ENCODE measurements around the gene PPP6R2.
A peak's percentile ranks its signal among the peaks of the same experiment; 100 is the strongest.
"Not testable (repeated sequence)": the region's sequence is repeated elsewhere in the genome, so short reads cannot be mapped to it uniquely, and the experiment has no call there.

PPP6R2 gene

DNA sequence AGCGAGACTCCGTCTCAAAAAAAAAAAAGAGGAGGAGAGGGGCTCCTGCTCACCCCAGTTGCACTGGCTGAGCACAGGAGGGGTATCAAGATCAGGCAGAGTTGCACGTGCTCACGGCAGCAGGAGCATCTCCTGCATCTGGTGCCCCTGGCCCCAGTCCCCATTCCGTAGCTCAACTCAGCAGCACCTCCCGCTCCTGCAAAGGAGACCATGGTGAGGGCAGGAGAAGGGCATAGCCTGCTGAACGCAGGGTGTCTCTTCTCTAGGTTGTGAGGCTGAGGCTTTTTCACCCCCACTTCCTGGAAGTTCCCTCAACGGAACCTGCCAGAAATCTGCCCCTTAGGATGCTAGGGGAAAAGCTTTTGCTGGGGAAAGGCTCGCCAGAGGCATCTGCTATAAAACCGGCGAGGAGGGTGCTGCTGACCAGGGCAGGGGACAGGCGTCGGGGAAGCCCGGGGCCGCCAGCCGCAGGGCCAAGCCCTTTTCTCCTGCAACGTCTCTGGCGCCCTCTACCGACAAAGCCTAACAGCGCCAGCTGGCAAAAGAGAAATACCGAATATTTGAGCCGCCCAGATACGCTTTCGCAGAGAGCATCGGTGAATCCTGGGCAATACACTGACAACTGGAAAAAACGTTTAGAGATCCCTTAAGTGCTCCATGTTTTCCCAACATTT, 1.0 kb upstream of the PPP6R2 start:
- DNase-seq (ENCODE audit: low spot score), result peak; percentile 71

DNA sequence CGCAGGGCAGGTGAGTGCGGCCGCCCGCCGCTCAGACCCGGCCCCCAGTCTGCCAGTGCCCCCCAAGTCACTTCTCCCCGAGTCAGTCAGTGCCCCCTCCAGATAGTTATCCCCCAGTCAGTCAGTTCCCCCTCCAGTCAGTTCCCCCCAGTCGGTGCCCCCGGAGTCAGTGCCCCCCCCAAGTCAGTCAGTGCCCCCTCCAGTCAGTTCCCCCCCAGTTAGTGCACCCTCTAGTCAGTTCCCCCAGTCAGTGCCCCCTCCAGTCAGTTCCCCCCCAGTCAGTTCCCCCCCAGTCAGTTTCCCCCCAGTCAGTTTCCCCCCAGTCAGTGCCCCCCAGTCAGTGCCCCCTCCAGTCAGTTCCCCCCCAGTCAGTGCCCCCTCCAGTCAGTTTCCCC, 411 bp downstream of the PPP6R2 start:
- DNase-seq (ENCODE audit: low spot score), result no peak

DNA sequence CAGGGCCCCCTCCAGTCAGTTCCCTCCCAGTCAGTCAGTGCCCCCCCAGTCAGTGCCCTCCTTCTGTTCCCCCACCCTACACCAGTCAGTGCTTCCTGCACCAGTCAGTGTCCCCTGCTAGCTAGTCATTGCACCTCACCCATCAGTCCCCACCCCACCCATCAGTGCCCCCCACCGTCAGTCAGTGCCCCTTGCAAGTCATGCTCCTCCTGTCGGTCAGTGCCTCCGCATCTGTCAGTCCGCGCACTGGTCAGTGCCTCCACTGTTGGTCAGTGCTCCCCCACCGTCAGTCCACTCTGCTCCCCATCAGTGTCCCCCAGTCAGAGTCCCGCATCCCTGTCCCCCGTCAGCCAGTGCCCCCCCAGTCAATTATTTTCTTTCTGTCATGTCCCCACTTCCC, 3.3 kb downstream of the PPP6R2 start:
- DNase-seq (ENCODE audit: low spot score), result no peak

DNA sequence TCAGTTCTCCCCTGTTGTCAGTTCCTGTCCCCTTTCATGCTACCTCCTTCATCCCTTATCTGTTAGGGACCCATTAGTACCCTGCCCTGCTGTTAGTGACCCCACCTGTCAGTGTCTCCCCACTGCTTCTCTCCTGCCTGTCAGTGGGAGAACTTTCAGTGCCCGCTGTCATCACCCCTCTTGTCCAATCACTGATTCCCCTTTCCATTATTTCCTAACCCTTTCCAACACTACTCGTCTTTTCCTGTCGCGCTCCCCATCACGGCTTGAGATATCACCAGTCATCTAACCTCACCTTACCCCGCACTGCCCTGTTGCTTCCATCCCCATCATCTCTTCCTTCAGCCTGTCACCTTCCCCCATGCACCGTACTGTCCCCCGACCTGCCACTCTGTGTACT, 4.0 kb downstream of the PPP6R2 start:
- DNase-seq (ENCODE audit: low spot score), result no peak

DNA sequence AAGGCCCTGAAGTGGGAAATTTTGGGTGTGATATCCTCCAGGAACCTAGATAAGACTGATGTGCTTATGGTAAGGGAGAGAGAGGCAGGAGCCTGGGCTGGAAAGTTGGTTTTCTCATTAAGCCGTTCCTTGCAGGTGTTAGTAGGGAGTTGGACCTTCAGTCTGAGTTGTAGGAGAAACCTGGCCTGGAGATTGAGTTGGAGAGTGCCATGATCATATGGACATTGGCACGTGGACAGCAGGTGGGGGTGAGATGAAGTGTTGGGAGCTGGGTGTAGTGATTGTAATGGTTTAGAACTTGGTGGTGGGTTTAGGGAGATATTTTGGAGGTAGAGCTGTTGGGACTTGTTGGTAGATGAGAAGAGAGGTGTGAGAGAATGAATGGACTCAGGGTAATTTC, 4.9 kb downstream of the PPP6R2 start:
- no peak for DNase-seq (ENCODE audit: low spot score)

DNA sequence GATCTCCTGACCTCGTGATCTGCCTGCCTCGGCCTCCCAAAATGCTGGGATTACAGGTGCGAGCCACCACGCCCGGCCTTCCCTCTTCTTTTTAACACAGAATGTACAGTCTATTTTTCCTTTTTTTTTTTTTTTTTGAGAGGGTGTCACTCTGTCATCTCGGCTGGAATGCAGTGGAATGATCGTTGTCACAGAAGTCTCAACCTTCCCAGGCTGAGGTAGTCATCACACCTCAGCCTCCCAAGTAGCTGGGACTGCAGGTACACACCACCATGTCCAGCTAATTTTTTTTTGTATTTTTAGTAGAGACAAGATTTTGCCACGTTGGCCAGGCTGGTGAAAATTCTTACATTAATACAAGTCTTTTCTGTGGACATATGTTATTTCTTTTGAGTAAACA, 13.1 kb downstream of the PPP6R2 start:
- no peak for DNase-seq (ENCODE audit: low spot score)

DNA sequence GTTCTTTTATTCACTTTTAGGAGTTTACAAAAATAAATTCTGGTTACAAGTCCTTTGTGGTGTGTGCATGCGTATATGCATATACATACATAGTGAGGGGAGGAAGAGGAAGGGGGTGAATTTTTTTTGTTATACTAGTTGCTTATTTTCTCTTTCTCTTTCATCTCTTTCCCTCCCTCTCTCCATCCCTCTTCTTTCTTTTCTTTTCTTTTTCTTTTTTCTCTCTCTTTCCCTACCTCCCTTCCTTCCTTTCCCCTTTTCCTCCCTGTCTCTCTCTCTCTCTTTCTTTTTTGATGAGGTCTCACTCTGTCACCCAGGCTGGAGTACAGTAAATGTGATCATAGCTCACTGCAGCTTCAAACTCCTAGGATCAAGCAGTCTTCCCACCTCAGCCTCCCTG, 14.1 kb downstream of the PPP6R2 start:
- DNase-seq (ENCODE audit: low spot score), result no peak

DNA sequence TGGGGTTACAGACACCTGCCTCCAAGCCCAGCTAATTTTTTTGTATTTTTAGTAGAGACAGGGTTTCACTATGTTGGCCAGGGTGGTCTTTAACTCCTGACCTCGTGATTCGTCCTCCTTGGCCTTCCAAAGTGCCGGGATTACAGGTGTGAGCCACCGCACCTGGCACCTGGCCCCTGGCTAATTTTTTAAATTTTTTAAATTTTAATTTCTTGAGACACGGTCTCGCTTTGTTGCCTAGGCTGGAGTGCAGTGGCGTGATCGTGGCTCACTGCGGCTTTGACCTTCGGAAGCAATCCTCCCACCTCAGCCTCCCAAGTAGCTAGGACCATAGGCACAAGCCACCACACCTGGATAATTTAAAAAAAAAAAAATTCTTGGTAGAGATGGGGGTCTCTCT, 14.6 kb downstream of the PPP6R2 start:
- DNase-seq (ENCODE audit: low spot score), result no peak

DNA sequence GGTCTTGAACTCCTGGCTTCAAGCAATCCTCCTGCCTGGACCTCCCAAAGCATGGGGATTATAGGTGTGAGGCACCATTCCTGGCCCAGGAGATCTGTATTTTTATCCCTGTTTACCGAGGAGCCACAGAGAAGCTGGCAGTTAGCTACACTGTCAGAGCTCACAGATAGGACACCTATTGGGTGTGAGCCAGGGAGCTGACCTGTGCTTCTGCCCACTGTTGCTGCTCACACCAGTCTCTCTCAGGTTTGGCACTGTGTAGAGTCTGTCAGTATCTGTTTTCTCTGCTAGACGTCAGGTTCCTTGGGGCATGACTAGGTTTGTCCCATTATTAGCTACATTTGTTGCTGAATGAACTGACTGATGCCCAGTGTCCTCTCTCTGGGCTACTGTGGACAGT, 17.5 kb downstream of the PPP6R2 start:
- no peak for DNase-seq (ENCODE audit: low spot score)

DNA sequence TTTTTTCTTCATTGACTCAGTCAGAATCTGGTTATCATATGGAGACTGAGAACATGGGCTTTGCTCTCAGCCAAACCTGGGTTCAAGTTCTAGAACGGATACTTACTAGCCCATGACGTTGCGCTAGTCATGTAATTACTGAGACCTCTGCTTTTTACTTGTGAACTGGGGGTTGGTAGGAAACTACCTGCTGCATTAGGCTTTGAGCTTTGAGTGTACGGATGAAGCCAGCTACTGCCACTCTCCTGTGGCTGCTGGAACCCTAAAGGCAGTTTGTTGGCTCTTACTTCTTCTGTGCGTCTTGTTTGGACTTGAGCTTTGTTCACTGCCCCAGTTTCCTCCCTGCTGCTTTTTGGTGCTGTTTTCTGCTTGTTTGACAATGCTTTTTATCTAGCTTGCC, 18.1 kb downstream of the PPP6R2 start:
- DNase-seq (ENCODE audit: low spot score), result no peak

DNA sequence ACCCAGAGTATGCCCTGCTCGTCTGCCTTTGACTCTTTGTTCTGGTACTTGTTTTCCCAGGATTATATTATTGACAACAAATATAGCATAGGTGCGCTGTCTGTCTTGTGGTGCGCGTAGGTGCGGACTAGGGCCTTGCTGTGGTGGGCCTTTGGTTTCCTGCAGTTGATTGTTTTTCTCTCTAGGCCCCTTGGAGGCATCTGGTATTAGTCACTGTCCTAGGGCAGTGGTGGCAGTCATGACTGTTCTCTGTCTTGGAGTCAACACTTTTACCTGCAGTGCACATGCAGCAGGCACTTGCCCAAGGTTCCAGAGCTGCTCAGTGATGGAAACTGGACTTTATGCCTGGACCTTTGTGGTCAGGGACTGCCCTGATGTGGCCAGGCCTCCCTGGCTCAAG, 18.6 kb downstream of the PPP6R2 start:
- DNase-seq (ENCODE audit: low spot score), result no peak

DNA sequence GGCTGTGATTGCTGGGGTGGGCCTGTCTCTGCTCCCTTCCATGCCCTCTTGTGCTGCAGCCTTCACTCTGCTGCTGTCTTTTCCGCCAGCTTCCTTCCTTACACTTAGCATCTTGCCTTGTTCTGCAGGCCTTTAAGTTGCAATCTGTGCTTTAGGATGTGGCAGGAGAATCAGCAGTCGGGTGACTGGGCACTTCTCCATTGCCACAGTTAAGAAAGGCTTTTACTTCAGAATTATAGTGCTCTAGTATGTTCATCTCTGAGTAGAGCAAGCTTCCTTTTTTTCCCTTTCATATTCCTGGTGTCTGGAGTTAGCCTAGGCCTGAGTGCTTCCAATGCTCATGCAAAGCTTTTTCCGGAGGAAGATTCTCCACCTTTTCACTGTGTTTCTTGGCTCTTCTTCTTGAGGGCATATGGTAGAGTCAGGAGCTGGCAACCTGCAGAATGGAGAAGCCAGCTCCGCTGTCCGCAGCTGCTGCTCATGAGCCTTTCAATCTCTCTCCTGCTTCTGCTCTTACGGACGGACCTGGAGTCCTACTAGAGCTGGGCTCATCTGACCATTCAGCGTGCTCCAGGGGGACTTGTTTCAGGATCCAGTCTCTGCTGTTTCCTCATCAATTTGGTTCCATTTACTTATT, 20.2 kb downstream of the PPP6R2 start:
- no peak for DNase-seq (ENCODE audit: low spot score)

DNA sequence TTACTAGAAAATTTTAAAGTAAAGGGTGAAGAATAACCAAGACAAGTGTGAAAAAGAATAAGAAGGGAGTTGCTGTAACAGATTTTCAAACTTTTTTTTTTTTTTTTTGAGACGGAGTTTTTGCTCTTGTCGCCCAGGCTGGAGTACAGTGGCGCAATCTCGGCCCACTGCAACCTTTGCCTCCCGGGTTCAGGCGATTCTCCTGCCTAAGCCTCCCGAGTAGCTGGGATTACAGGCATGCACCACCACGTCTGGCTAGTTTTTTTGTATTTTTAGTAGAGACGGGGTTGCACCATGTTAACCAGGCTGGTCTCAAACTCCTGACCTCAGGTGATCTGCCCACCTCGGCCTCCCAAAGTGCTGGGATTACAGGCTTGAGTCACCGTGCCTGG, 20.7 kb downstream of the PPP6R2 start:
- not testable (repeated sequence) for DNase-seq (ENCODE audit: low spot score)

DNA sequence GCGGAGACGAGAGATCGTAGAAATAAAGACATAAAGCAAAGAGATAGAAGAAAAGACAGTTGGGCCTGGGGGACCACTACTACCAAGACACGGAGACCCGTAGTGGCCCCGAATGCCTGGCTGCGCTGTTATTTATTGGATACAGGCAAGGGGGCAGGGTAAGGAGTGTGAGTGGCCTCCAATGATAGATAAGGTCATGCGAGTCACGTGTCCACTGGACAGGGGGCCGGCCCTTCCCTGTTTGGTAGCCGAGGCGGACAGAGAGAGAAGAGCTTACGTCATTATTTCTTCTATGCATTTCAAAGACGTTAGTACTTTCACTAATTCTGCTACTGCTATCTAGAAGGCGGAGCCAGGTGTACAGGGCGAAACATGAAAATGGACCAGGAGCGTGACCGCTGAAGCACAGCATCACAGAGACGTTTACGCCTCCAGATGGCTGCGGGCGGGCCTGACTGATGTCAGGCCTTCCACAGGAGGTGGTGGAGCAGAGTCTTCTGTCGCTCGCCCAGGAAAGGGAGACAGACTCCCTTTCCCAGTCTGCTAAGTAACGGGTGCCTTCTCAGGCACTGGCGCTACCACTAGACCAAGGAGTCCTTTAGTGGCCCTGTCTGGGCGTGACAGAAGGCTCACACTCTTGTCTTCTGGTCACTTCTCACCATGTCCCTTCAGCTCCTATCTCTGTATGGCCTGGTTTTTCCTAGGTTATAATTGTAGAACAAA, 24.8 kb downstream of the PPP6R2 start:
- DNase-seq (ENCODE audit: low spot score), result no peak

DNA sequence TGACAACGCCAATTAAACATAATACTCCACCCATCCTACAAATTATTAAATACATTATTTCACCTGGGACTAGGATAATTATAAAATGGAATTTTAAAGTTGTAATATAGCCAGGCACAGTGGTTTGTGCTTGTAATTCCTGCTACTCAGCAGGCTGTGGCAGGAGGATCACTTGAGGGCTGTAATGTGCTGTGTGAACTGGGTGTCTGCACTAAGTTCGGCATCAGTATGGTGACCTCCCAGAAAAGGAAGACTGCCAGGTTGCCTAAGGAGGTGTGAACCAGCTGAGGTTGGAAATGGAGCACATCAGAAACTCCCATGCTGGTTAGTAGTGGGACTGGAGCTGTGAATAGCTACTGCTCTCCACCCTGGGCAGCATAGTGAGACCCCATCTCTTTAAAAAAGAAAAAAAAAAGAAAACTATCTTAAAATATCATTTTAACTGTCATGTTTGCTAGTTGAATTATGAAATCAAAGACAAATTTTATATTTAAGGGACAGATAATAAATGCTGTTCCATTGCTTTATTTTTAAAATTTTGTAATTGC, 28.0 kb downstream of the PPP6R2 start:
- no peak for DNase-seq (ENCODE audit: low spot score)

DNA sequence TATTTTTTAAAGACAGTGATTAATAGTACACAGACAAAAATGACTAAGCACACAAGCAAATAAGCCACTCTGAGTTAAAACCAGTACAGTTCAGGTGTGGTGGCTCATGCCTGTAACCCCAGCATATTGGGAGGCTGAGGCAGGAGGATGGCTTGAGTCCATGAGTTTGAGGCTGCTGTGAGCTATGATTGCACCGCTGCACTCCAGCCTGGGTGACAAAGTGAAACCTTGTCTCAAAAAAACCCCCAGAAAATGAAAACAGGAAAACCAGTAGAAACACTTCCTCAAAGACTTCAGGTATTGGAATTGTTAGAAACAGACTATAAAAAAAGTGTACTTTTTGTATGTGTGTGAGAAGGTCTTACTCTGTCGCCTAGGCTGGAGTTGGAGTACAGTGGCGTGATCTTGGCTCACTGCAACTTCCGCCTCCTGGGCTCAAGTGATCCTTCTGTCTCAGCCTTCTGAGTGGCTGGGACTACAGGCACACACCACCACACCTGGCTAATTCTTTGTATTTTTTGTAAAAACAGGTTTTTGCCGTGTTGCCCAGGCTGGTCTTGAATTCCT, 33.0 kb downstream of the PPP6R2 start:
- DNase-seq (ENCODE audit: low spot score), result no peak

DNA sequence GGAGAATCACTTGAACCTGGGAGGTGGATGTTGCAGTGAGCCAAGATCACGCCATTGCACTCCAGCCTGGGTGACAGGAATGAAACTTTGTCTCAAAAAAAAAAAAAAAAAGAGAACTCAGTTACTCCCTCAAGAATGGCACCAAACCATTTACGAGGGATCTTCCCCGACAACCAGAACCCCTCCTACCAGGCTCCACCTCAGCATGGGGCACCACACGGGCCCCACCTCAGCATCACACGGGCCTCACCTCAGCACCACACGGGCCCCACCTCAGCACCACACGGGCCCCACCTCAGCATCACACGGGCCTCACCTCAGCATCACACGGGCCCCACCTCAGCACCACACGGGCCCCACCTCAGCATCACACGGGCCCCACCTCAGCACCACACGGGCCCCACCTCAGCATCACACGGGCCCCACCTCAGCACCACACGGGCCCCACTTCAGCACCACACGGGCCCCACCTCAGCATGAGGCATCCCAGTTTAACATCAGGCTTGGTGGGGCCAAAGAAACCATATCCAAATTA, 38.0 kb downstream of the PPP6R2 start:
- DNase-seq (ENCODE audit: low spot score), result not testable (repeated sequence)

DNA sequence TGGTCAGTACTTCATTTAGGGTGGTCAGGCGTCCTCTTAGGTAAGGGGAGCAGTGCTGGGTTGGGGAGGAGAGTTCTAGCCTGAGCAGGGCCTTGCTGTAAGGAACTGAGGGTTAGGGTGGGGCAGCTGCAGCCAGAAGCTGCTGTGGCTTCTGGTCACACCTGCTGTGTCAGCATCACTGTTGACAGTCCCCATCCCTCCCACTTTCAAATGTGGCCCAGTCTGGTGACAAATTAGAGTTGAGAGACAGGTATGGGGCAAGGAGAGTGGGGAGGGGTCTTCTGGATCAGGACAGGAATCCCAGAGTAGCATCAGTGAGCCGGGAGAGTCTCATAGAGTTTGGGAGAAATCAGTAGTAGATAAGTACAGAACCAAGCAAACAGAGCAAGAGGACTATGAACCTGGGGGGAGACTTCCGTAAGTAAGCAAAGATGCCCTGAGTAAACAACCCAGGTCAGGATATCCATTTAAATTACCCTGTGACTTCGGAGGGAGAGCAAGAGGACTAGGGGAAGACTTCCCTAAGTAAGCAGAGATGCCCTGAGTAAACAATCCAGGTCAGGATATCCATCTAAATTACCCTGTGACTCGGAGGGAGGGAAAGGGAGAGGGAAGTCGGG, 53.7 kb downstream of the PPP6R2 start:
- no peak for DNase-seq (ENCODE audit: low spot score)

DNA sequence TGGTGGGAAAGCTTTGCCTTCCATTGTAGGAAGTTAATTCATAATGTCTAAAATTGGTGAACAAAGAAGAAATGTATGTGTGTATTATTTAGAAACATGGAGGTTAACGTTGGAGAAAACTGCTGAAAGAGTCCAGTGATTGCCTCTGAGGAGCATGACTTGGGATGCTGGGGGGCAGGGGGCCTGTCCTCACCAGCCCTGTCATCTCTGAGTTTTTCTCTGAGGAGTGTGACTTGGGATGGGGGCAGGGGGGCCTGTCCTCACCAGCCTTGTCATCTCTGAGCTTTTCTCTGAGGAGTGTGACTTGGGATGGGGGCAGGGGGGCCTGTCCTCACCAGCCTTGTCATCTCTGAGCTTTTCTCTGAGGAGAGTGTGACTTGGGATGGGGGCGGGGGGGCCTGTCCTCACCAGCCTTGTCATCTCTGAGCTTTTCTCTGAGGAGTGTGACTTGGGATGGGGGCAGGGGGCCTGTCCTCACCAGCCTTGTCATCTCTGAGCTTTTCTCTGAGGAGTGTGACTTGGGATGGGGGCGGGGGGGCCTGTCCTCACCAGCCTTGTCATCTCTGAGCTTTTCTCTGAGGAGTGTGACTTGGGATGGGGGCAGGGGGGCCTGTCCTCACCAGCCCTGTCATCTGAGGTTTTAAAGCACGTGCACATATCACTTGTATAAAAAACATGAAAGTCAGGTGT, 54.4 kb downstream of the PPP6R2 start:
- not testable (repeated sequence) for DNase-seq (ENCODE audit: low spot score)

DNA sequence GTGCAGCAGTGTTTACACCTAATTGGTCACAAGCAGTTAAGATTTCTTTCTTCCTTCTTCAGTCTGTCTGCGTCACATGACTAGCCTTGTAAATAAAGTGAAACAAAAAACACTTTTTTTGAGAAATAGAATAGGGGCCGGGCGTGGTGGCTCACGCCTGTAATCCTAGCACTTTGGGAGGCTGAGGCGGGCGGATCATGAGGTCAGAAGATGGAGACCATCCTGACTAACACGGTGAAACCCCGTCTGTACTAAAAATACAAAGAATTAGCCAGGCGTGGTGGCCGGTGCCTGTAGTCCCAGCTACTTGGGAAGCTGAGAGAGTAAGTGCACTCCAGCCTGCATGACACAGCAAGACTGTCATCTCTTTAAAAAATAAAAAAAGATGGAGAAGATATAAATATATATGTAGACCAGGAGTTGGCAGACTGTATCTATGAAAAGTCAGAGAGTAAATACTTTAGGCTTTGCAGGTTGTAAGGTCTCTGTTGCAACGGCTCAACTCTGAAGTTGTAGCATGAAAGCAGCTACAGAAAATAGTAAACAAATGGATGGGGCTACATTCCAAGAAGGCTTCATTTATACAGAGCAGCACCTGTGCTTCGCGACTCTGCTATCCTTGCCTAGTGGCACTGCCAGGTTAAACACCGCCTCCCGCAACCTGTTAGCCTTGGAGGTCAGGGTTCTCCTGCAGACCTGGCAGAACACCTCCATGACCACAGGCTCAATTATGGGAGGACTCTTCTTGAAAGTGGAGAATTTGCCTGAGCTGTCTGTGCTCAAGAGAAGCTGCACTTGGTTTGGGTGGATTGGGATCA, 55.9 kb downstream of the PPP6R2 start:
- DNase-seq (ENCODE audit: low spot score), result no peak

Measured in hepatic stellate cell (primary cell).